A673 (cell line): ENCODE measurements around the gene SMIM10L1. TPM values are rescaled to one million over a fixed set of nuclear protein-coding genes. Genes with fewer than 3 reads are reported as not detected.

Experiments used
- BruUV-seq: library from RNA; stranded (reverse); fragments of 400-500 nt; replicated peaks from 2 replicates; lab custom pipeline; 2021; lab: Mats Ljungman, UMichigan
- CTCF ChIA-PET: fragments of 300-600 bp; sonication (Branson Sonifier 250); formaldehyde crosslinking; loops from one replicate; lab custom pipeline; 2022; ENCODE audit warnings: antibody characterized with exemption; lab: Charles Lee
- POLR2A ChIA-PET: fragments of 300-600 bp; sonication (Branson Sonifier 250); formaldehyde crosslinking; loops from one replicate; lab custom pipeline; 2022; ENCODE audit warnings: antibody characterized with exemption; ENCODE audit not compliant: low non-redundant PET; lab: Charles Lee
- DNase-seq: peaks from one replicate; pipeline ENCODE4 v3.0.0-alpha.2; 2015; ENCODE audit warnings: low spot score
- H3K27ac ChIP-seq: fragments of 200-600 bp; sonication (generic); 2 replicates; pipeline ENCODE4 v1.5.1; 2016; ENCODE audit warnings: mixed run types, low read depth, mild to moderate bottlenecking, mixed read lengths, antibody characterized with exemption, low read length; ENCODE audit not compliant: poor library complexity, severe bottlenecking
- H3K27me3 ChIP-seq: fragments of 200-600 bp; sonication (generic); replicated peaks from 2 replicates; pipeline ENCODE4 v1.6.1; 2017; ENCODE audit warnings: mixed run types, low read depth, mild to moderate bottlenecking, mixed read lengths, antibody characterized with exemption, low read length; ENCODE audit not compliant: insufficient read depth, poor library complexity
- H3K36me3 ChIP-seq: fragments of 200-600 bp; sonication (generic); 2 replicates; pipeline ENCODE4 v1.6.1; 2016; ENCODE audit warnings: mixed run types, mild to moderate bottlenecking, mixed read lengths, antibody characterized with exemption, low read length; ENCODE audit not compliant: insufficient read depth, poor library complexity, severe bottlenecking
- H3K4me1 ChIP-seq: fragments of 200-600 bp; sonication (generic); 2 replicates; pipeline ENCODE4 v1.6.1; 2017; ENCODE audit warnings: mixed run types, mild to moderate bottlenecking, mixed read lengths, antibody characterized with exemption, low read length; ENCODE audit not compliant: insufficient read depth, poor library complexity, severe bottlenecking
- H3K4me3 ChIP-seq: fragments of 200-600 bp; sonication (generic); 2 replicates; pipeline ENCODE4 v1.5.1; 2016; ENCODE audit warnings: low read depth, mixed run types, mild to moderate bottlenecking, mixed read lengths, low read length; ENCODE audit not compliant: poor library complexity, severe bottlenecking
- H3K9me3 ChIP-seq: fragments of 200-600 bp; sonication (generic); 2 replicates; pipeline ENCODE4 v1.6.1; 2016; ENCODE audit warnings: mixed run types, low read depth, mild to moderate bottlenecking, mixed read lengths, antibody characterized with exemption, low read length; ENCODE audit not compliant: poor library complexity, severe bottlenecking
- CTCF ChIP-seq: fragments of 300-800, 200-600 bp; sonication (generic); conservative IDR thresholded peaks from 2 replicates; pipeline ENCODE4 v1.5.1; 2017; ENCODE audit warnings: low read depth, mild to moderate bottlenecking, antibody characterized with exemption, low read length, moderate library complexity, mixed read lengths
- EZH2 ChIP-seq: fragments of 200-600 bp; sonication (generic); IDR thresholded peaks from 2 replicates; pipeline ENCODE4 v1.6.1; 2017; ENCODE audit warnings: borderline replicate concordance, low read depth, mild to moderate bottlenecking, mixed read lengths, antibody characterized with exemption, low read length; ENCODE audit not compliant: poor library complexity, severe bottlenecking
- intact Hi-C: fragments of 100-400 bp; cut with micrococcal nuclease; formaldehyde crosslinking; loops from one replicate; pipeline ENCODE4 v1.10.0; 2022; ENCODE audit not compliant: unreplicated experiment
- total RNA-seq: library from RNA; stranded (reverse); gene quantifications from 2 replicates; pipeline ENCODE4 v1.2.3, GENCODE V29; 2021

Gene SMIM10L1
- total RNA-seq, 1 experiment from 2014 or later: 15.7 TPM

GRCh38 chr12:11158885-11159444 is 12.0 kb upstream of the SMIM10L1 start:
- BruUV-seq: no TSS peak
- Histone ChIP-seq H3K4me1 (no peaks in the 10 kb centered on the region), H3K4me3 (no peak overlapping the region), H3K27ac (no peak overlapping the region), H3K9me3 (peaks cover 34% of the 10 kb centered on the region), H3K27me3 (no peaks in the 10 kb centered on the region), H3K36me3 (peaks cover 18% of the 10 kb centered on the region)
- no peak for DNase-seq
- ChIA-PET CTCF (no interaction called here), POLR2A (no interaction called here)
- intact Hi-C loops: no loop called here
- TF ChIP-seq CTCF (no peak), EZH2 (no peak)

- no peak for DNase-seq
- intact Hi-C loops: no loop called here
- POLR2A ChIA-PET: interaction anchor here (0.9 kb wide), 1 partner anchor 9 kb away, joined by 4 read pairs; the partner anchor contains the start of gene SMIM10L1
- no TSS peak for BruUV-seq
- no peaks in the 10 kb centered on the region for H3K27me3 ChIP-seq
- no peaks in the 10 kb centered on the region for H3K9me3 ChIP-seq
- TF ChIP-seq CTCF (no peak), EZH2 (no peak)
- H3K36me3 ChIP-seq: peaks cover 27% of the 10 kb centered on the region
- H3K27ac ChIP-seq: no peak overlapping the region
- H3K4me1 ChIP-seq: no peaks in the 10 kb centered on the region
- no peak overlapping the region for H3K4me3 ChIP-seq
- CTCF ChIA-PET: no interaction called here
Measured at GRCh38 chr12:11162502-11162901, 8.5 kb upstream of the SMIM10L1 start.

GRCh38 chr12:11164384-11164783 is 6.6 kb upstream of the SMIM10L1 start:
- DNase-seq: no peak
- Histone ChIP-seq H3K36me3 (peaks cover 23% of the 10 kb centered on the region), H3K4me3 (no peak overlapping the region), H3K27ac (no peak overlapping the region), H3K27me3 (no peaks in the 10 kb centered on the region), H3K4me1 (no peaks in the 10 kb centered on the region), H3K9me3 (no peaks in the 10 kb centered on the region)
- TF ChIP-seq CTCF: no peak
- no peak for TF ChIP-seq EZH2
- intact Hi-C loops: no loop called here
- BruUV-seq: no TSS peak
- CTCF ChIA-PET: no interaction called here
- POLR2A ChIA-PET: no interaction called here
